Suprapubic skin (tissue), 4 donors: ENCODE data around the gene HRG. TPM values are rescaled to one million over a fixed set of nuclear protein-coding genes. Genes with fewer than 3 reads are reported as not detected.

Source experiments
- DNase-seq, 2 donors: peaks; one replicate each; pipeline ENCODE4 v3.0.0-alpha.2; 2019; ENCODE audit warnings: low spot score in 2 of 2
- H3K27ac ChIP-seq: fragments of 200-600 bp; sonication (generic); one replicate; pipeline ENCODE4 v1.5.1; 2019
- H3K27me3 ChIP-seq: fragments of 200-600 bp; sonication (generic); one replicate; pipeline ENCODE4 v1.5.1; 2019
- H3K36me3 ChIP-seq: fragments of 200-600 bp; sonication (generic); one replicate; pipeline ENCODE4 v1.5.1; 2019
- H3K4me1 ChIP-seq: fragments of 200-600 bp; sonication (generic); one replicate; pipeline ENCODE4 v1.5.1; 2019
- H3K4me3 ChIP-seq: fragments of 200-600 bp; sonication (generic); one replicate; pipeline ENCODE4 v1.5.1; 2019; ENCODE audit warnings: mild to moderate bottlenecking
- H3K9me3 ChIP-seq: fragments of 200-600 bp; sonication (generic); one replicate; pipeline ENCODE4 v1.5.1; 2019
- CTCF ChIP-seq, 2 donors: fragments of 200-600 bp in 1 of 2; fragments of 450-650 bp in 1 of 2; sonication (generic) in 1 of 2; IDR thresholded peaks; one replicate each; pipeline ENCODE4 v1.5.1; 2016 to 2019; ENCODE audit warnings: antibody characterized with exemption in 2 of 2, mild to moderate bottlenecking in 1 of 2, moderate library complexity in 1 of 2
- EP300 ChIP-seq: sonication (generic); formaldehyde crosslinking; IDR thresholded peaks from one replicate; pipeline ENCODE4 v1.6.1; 2017; ENCODE audit warnings: antibody characterized with exemption
- POLR2A ChIP-seq, 2 donors: fragments of 450-650 bp; IDR thresholded peaks; one replicate each; pipeline ENCODE4 v1.6.1; 2017; ENCODE audit warnings: antibody characterized with exemption in 2 of 2, mild to moderate bottlenecking in 2 of 2, moderate library complexity in 2 of 2
- POLR2AphosphoS5 ChIP-seq, 3 donors: sonication (generic); formaldehyde crosslinking; IDR thresholded peaks; one replicate each; pipeline ENCODE4 v1.6.1; 2017; ENCODE audit warnings: antibody characterized with exemption in 3 of 3
- WGBS: methylation state at CpG from one replicate; pipeline ENCODE4 v1.1.5; 2018; 5-methylcytosine and 5-hydroxymethylcytosine counted together
- total RNA-seq, 4 donors: library from RNA; depleted of rRNA; stranded (reverse); fragments of >200 nt; gene quantifications; one replicate each; pipeline ENCODE4 v1.1.0, GENCODE V29; 2016

Gene HRG
- total RNA-seq, 4 donors from 2014 or later: 0.30 TPM; not detected in 3

GRCh38 chr3:186668426-186668825 lies 2.6 kb downstream of the HRG start:
- WGBS: 67% methylated on average over 6 of the region's 6 CpGs
- no peak for TF ChIP-seq CTCF (IDR thresholded peaks at IDR 0.05)
- no peak for TF ChIP-seq POLR2A (IDR thresholded peaks at IDR 0.05)
- TF ChIP-seq EP300: no peak
- TF ChIP-seq POLR2AphosphoS5 (IDR thresholded peaks at IDR 0.05): no peak
- Histone ChIP-seq H3K36me3 (no peaks in the 10 kb centered on the region), H3K4me1 (no peaks in the 10 kb centered on the region), H3K9me3 (no peaks in the 10 kb centered on the region), H3K27me3 (no peaks in the 10 kb centered on the region), H3K4me3 (no peak overlapping the region), H3K27ac (no peak overlapping the region)
- DNase-seq: no peak

GRCh38 chr3:186669378-186670084 lies 3.7 kb downstream of the HRG start:
- TF ChIP-seq EP300 (no peak), POLR2A (IDR thresholded peaks at IDR 0.05) (no peak), POLR2AphosphoS5 (IDR thresholded peaks at IDR 0.05) (no peak), CTCF (IDR thresholded peaks at IDR 0.05) (no peak)
- H3K36me3 ChIP-seq: no peaks in the 10 kb centered on the region
- DNase-seq: no peak
- H3K9me3 ChIP-seq: no peaks in the 10 kb centered on the region
- no peaks in the 10 kb centered on the region for H3K27me3 ChIP-seq
- H3K4me3 ChIP-seq: no peak overlapping the region
- H3K27ac ChIP-seq: no peak overlapping the region
- WGBS: 70% methylated on average over 2 of the region's 2 CpGs
- H3K4me1 ChIP-seq: no peaks in the 10 kb centered on the region

- Histone ChIP-seq H3K9me3 (no peaks in the 10 kb centered on the region), H3K36me3 (no peaks in the 10 kb centered on the region), H3K4me3 (no peak overlapping the region), H3K27me3 (peaks cover 3% of the 10 kb centered on the region), H3K27ac (no peak overlapping the region), H3K4me1 (no peaks in the 10 kb centered on the region)
- TF ChIP-seq POLR2AphosphoS5 (IDR thresholded peaks at IDR 0.05): no peak
- no peak for TF ChIP-seq POLR2A (IDR thresholded peaks at IDR 0.05)
- no peak for TF ChIP-seq EP300
- no peak for TF ChIP-seq CTCF (IDR thresholded peaks at IDR 0.05)
- no peak for DNase-seq
Measured at GRCh38 chr3:186670155-186670554, 4.3 kb downstream of the HRG start.

- 94% methylated on average over 3 of the region's 3 CpGs for WGBS
- no peak for TF ChIP-seq POLR2A (IDR thresholded peaks at IDR 0.05)
- TF ChIP-seq POLR2AphosphoS5 (IDR thresholded peaks at IDR 0.05): no peak
- no peak for TF ChIP-seq CTCF (IDR thresholded peaks at IDR 0.05)
- no peak for TF ChIP-seq EP300
- Histone ChIP-seq H3K36me3 (no peaks in the 10 kb centered on the region), H3K9me3 (no peaks in the 10 kb centered on the region), H3K27me3 (peaks cover 3% of the 10 kb centered on the region), H3K4me1 (no peaks in the 10 kb centered on the region), H3K27ac (no peak overlapping the region), H3K4me3 (no peak overlapping the region)
- DNase-seq: no peak
Measured at GRCh38 chr3:186671051-186671450, 5.2 kb downstream of the HRG start.

- Histone ChIP-seq H3K27ac (no peak overlapping the region), H3K9me3 (no peaks in the 10 kb centered on the region), H3K36me3 (no peaks in the 10 kb centered on the region), H3K4me3 (no peak overlapping the region), H3K27me3 (peaks cover 10% of the 10 kb centered on the region), H3K4me1 (peaks cover 7% of the 10 kb centered on the region)
- no peak for DNase-seq
- TF ChIP-seq CTCF (IDR thresholded peaks at IDR 0.05) (no peak), EP300 (no peak), POLR2AphosphoS5 (IDR thresholded peaks at IDR 0.05) (no peak), POLR2A (IDR thresholded peaks at IDR 0.05) (no peak)
Measured at GRCh38 chr3:186678604-186679003, 12.8 kb downstream of the HRG start.
